Psoas muscle (tissue), 8 donors: ENCODE measurements around the gene ARSB. TPM values are rescaled to one million over a fixed set of nuclear protein-coding genes. Genes with fewer than 3 reads are reported as not detected.

Experiments used
- ATAC-seq, 4 donors: fragments of 200-7000 bp; cut with Tn5 transposase; one replicate each; pipeline ENCODE4 v1.9.1; 2020; ENCODE audit warnings: moderate library complexity in 3 of 4, mild to moderate bottlenecking in 2 of 4
- DNase-seq, 2 donors: peaks; one replicate each; pipeline ENCODE4 v3.0.0-alpha.2; 2020
- H3K27ac ChIP-seq: fragments of 200-600 bp; one replicate; pipeline ENCODE4 v1.8.0; 2022
- H3K27me3 ChIP-seq, 3 donors: fragments of 200-600 bp in 1 of 3; one replicate each; pipeline versions ENCODE4 v1.6.1 to v1.8.0; 2013 to 2022; ENCODE audit warnings: low read length in 2 of 3, mild to moderate bottlenecking in 2 of 3, moderate library complexity in 1 of 3; ENCODE audit not compliant: insufficient read depth in 3 of 3
- H3K36me3 ChIP-seq, 2 donors: fragments of 200-600 bp in 1 of 2; one replicate each; pipeline versions ENCODE4 v1.6.1 to v1.8.0; 2013 to 2022; ENCODE audit warnings: low read depth in 1 of 2, mild to moderate bottlenecking in 1 of 2, moderate library complexity in 1 of 2; ENCODE audit not compliant: insufficient read depth in 1 of 2
- H3K4me1 ChIP-seq: fragments of 200-600 bp; one replicate; pipeline ENCODE4 v1.8.0; 2022
- H3K4me3 ChIP-seq: fragments of 200-600 bp; one replicate; pipeline ENCODE4 v1.8.0; 2022; ENCODE audit warnings: mild to moderate bottlenecking
- H3K9me3 ChIP-seq: fragments of 200-600 bp; one replicate; pipeline ENCODE4 v1.8.0; 2022
- CTCF ChIP-seq: fragments of 200-600 bp; IDR thresholded peaks from one replicate; pipeline ENCODE4 v1.8.0; 2022; ENCODE audit warnings: antibody characterized with exemption
- WGBS, 3 donors: extraction: QIAGEN DNeasy Blood & Tissue Kit; methylation state at CpG; one replicate each; pipeline versions ENCODE4 v1.1.6 to v1.1.7; 2013; 5-methylcytosine and 5-hydroxymethylcytosine counted together
- intact Hi-C, 2 donors: fragments of 100-400 bp; cut with DNase I; formaldehyde crosslinking; loops; one replicate each; pipeline versions ENCODE4 v1.11.0 to v1.14.2; 2022
- polyA plus RNA-seq, 3 donors: library from polyadenylated mRNA; stranded (reverse); fragments of 200-250 nt; gene quantifications; one replicate each; pipeline ENCODE4 v1.2.3, GENCODE V29; 2013
- total RNA-seq, 4 donors: library from RNA; stranded (reverse); fragmentation: NEBNext Ultra II Directional in 2 of 4; extraction: Animal tissue kit (Norgen Biotek cat#: 25700) in 2 of 4; gene quantifications; one replicate each; pipeline versions ENCODE4 v1.2.1 to v1.2.4, GENCODE V29; 2021 to 2023
- donor health status: healthy with polysubstance abuse.
- donor health status: DM: no; HTN: no; CAD: no; lungs with moderate emphysema.
- donor health status: Bipolar disorder and iron deficiency.
- donor health status: healthy.
- donor health status: DM: yes; HTN: yes; CAD: no.
- donor health status: DM: no; HTN: no; CAD: no.
- donor health status: DM: no; HTN: no; CAD: no.
- donor health status: DM: yes; HTN: yes; CAD: no.

Gene ARSB
- total and polyA plus RNA-seq, 7 donors, result 1.3 to 6.5 (median 3.6) TPM

DNA sequence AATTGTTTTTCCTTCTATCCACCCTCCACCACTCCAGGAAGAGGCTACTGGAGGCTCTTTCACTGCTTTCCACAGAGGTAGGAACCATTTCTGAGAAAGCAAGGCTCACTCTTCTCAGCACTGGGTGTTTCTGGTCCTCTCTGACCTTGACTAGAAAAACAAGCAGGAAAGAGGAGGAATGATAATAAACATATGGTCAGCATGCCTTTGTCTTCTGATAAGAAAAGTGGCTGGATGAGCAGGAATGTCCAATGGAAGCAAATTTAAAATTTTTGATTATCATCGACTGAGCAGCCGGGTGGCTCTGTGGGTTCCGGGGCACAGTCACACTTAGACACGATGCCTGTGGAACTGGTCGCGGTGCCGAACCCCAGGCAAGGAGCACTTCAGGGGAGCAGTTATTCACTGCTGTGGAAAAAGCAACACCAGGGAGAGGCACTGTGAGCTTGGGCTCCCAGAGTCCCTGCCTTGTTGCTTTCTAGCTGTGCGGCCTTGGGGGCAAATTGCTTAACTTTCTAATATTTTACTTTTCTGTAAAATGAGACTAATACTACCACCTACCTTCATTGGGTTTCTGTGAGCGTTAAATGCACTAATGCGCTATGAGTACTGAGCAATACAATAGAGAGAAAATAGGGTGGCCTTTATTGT lies 179.5 kb downstream of the ARSB start:
- intact Hi-C loops, result no loop called here
- WGBS, 3 donors, result 96 to 98% (median 98%) methylated on average over 10 of the region's 10 CpGs
- no peak overlapping the region for H3K27ac ChIP-seq
- H3K9me3 ChIP-seq, result no peaks in the 10 kb centered on the region
- H3K4me3 ChIP-seq, result no peak overlapping the region
- no peak for ATAC-seq
- H3K36me3 ChIP-seq, result no peaks in the 10 kb centered on the region
- H3K4me1 ChIP-seq, result no peaks in the 10 kb centered on the region
- TF ChIP-seq CTCF, result no peak
- DNase-seq, result no peak
- no peaks in the 10 kb centered on the region for H3K27me3 ChIP-seq

DNA sequence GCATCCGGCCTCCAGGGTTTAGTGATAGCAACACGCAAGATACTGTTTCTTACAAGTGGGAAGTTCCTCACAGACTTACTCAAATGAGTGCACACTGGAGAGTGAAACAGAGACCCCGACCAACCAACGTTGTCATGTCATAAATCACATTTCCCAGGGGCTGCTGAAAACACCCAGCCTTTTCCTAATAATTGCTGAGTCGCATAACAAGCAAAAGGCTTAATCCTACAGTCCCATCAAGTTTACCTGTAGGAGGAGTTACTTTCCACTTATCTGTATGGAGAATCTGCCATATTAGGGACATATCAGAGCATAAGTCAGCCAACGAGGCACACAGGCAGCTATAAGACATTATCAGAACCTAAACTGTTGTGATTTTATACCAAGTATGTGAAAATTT lies 180.1 kb downstream of the ARSB start:
- no peak for TF ChIP-seq CTCF
- Histone ChIP-seq H3K4me1 (no peaks in the 10 kb centered on the region), H3K9me3 (no peaks in the 10 kb centered on the region), H3K27ac (no peak overlapping the region), H3K4me3 (no peak overlapping the region), H3K36me3 (no peaks in the 10 kb centered on the region), H3K27me3 (no peaks in the 10 kb centered on the region)
- intact Hi-C loops, result no loop called here
- WGBS, 3 donors, result 91 to 93% (median 91%) methylated on average over 6 of the region's 6 CpGs
- DNase-seq, result no peak
- ATAC-seq, result no peak

- intact Hi-C loops, result no loop called here
- H3K4me3 ChIP-seq, result no peak overlapping the region
- H3K4me1 ChIP-seq, result no peaks in the 10 kb centered on the region
- H3K9me3 ChIP-seq, result no peaks in the 10 kb centered on the region
- ATAC-seq (no peak), DNase-seq (no peak)
- no peak overlapping the region for H3K27ac ChIP-seq
- no peak for TF ChIP-seq CTCF
- H3K36me3 ChIP-seq, result no peaks in the 10 kb centered on the region
- H3K27me3 ChIP-seq, result no peaks in the 10 kb centered on the region
- 57 to 71% (median 63%) methylated on average over 2 of the region's 2 CpGs for WGBS, 3 donors
Observed at GRCh38 chr5:78803941-78804340, 181.2 kb downstream of the ARSB start.

- no peak overlapping the region for H3K27ac ChIP-seq
- WGBS, 3 donors, result 31 to 45% (median 32%) methylated on average over 6 of the region's 6 CpGs
Observed at GRCh38 chr5:78803353-78803752, 181.8 kb downstream of the ARSB start.

More at GRCh38 chr5:78803353-78803752, 181.8 kb downstream of the ARSB start:
- no peak for TF ChIP-seq CTCF
- Histone ChIP-seq H3K9me3 (no peaks in the 10 kb centered on the region), H3K27me3 (no peaks in the 10 kb centered on the region), H3K36me3 (no peaks in the 10 kb centered on the region), H3K4me3 (no peak overlapping the region), H3K4me1 (no peaks in the 10 kb centered on the region)
- DNase-seq (peak; percentile 78 to 84), ATAC-seq (peak; percentile 36 to 63 (median 60))
- intact Hi-C loops, result no loop called here
